Gastrocnemius medialis (tissue), 4 donors: ENCODE data around the gene SEMA3C. TPM values are rescaled to one million over a fixed set of nuclear protein-coding genes. Genes with fewer than 3 reads are reported as not detected.

Source experiments
- ATAC-seq, 2 donors: fragments of 150-250 bp; one replicate each; pipeline ENCODE4 v1.9.1; 2016
- DNase-seq, 2 donors: peaks; one replicate each; pipeline ENCODE4 v3.0.0-alpha.2; 2019
- H3K27ac ChIP-seq, 4 donors: fragments of 200-600 bp; sonication (generic); 1 replicate in 1 of 4; 2 replicates in 3 of 4; pipeline ENCODE4 v1.5.1; 2016 to 2018; ENCODE audit warnings: mild to moderate bottlenecking in 2 of 4, moderate library complexity in 1 of 4
- H3K27me3 ChIP-seq, 3 donors: fragments of 200-600 bp; sonication (generic) in 2 of 3; 1 replicate in 1 of 3; 2 replicates in 2 of 3; pipeline versions ENCODE4 v1.5.1 to v1.6.0; 2016 to 2019; ENCODE audit warnings: mild to moderate bottlenecking in 1 of 3, moderate library complexity in 1 of 3
- H3K36me3 ChIP-seq, 2 donors: fragments of 200-600 bp; sonication (generic) in 1 of 2; one replicate each; pipeline ENCODE4 v1.5.1; 2017 to 2018
- H3K4me1 ChIP-seq, 2 donors: fragments of 200-600 bp; sonication (generic) in 1 of 2; one replicate each; pipeline ENCODE4 v1.5.1; 2016 to 2017; ENCODE audit warnings: mild to moderate bottlenecking in 2 of 2
- H3K4me3 ChIP-seq, 4 donors: fragments of 200-600 bp; sonication (generic) in 3 of 4; 1 replicate in 1 of 4; 2 replicates in 3 of 4; pipeline ENCODE4 v1.5.1; 2016 to 2019; ENCODE audit warnings: mild to moderate bottlenecking in 2 of 4
- H3K9me3 ChIP-seq, 3 donors: fragments of 200-600 bp; sonication (generic) in 2 of 3; 1 replicate in 1 of 3; 2 replicates in 2 of 3; pipeline ENCODE4 v1.5.1; 2016 to 2019
- POLR2A ChIP-seq, 2 donors: fragments of 450-650 bp; IDR thresholded peaks; one replicate each; pipeline ENCODE4 v1.6.1; 2017; ENCODE audit warnings: antibody characterized with exemption in 2 of 2, mild to moderate bottlenecking in 2 of 2, moderate library complexity in 2 of 2
- in situ Hi-C, 4 donors: fragments of 200-750 bp; cut with MboI; loops; one replicate each; pipeline versions ENCODE4 v1.15.0 to v1.8.0; 2017; ENCODE audit warnings: low sequenced_read_pairs in 4 of 4
- intact Hi-C: fragments of 100-400 bp; cut with DNase I; formaldehyde crosslinking; loops from one replicate; pipeline ENCODE4 v1.15.1; 2023; ENCODE audit warnings: low total_unique reads
- total RNA-seq, 4 donors: library from RNA; depleted of rRNA; stranded (reverse); fragments of >200 nt; gene quantifications; one replicate each; pipeline versions ENCODE4 v1.1.0 to v1.2.3, GENCODE V29; 2016
- TF ChIP-seq, protein P1 (sequence below), 5 experiments: fragments of 450-650 bp in 3 of 5; fragments of 200-600 bp in 2 of 5; sonication (generic) in 2 of 5; IDR thresholded peaks in 4 of 5; conservative IDR thresholded peaks in 1 of 5; 1 replicate in 4 of 5; 2 replicates in 1 of 5; pipeline ENCODE4 v1.5.1; 2016 to 2019; ENCODE audit warnings: antibody characterized with exemption in 5 of 5, mild to moderate bottlenecking in 3 of 5, moderate library complexity in 3 of 5

SEMA3C gene
- total RNA-seq, 4 donors from 2014 or later: 5.4 to 58.5 (median 30.3) TPM

GRCh38 chr7:80829527-80829926 lies 89.3 kb downstream of the SEMA3C start:
- H3K4me3 ChIP-seq: no peak overlapping the region
- no peak for ATAC-seq
- H3K36me3 ChIP-seq: no peaks in the 10 kb centered on the region
- H3K27ac ChIP-seq: no peak overlapping the region
- H3K27me3 ChIP-seq: no peaks in the 10 kb centered on the region
- no peaks in the 10 kb centered on the region for H3K9me3 ChIP-seq
- intact Hi-C loops (no loop called here), in situ Hi-C loops (no loop called here)
- TF ChIP-seq, protein P1, sequence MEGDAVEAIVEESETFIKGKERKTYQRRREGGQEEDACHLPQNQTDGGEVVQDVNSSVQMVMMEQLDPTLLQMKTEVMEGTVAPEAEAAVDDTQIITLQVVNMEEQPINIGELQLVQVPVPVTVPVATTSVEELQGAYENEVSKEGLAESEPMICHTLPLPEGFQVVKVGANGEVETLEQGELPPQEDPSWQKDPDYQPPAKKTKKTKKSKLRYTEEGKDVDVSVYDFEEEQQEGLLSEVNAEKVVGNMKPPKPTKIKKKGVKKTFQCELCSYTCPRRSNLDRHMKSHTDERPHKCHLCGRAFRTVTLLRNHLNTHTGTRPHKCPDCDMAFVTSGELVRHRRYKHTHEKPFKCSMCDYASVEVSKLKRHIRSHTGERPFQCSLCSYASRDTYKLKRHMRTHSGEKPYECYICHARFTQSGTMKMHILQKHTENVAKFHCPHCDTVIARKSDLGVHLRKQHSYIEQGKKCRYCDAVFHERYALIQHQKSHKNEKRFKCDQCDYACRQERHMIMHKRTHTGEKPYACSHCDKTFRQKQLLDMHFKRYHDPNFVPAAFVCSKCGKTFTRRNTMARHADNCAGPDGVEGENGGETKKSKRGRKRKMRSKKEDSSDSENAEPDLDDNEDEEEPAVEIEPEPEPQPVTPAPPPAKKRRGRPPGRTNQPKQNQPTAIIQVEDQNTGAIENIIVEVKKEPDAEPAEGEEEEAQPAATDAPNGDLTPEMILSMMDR (IDR thresholded peaks at IDR 0.05 in 4 of 5, conservative IDR thresholded peaks at IDR 0.05 in 1 of 5): no peak
- TF ChIP-seq POLR2A (IDR thresholded peaks at IDR 0.05): no peak
- H3K4me1 ChIP-seq: peaks cover 38 to 42% of the 10 kb centered on the region in 2 donors
- DNase-seq: no peak

DNA sequence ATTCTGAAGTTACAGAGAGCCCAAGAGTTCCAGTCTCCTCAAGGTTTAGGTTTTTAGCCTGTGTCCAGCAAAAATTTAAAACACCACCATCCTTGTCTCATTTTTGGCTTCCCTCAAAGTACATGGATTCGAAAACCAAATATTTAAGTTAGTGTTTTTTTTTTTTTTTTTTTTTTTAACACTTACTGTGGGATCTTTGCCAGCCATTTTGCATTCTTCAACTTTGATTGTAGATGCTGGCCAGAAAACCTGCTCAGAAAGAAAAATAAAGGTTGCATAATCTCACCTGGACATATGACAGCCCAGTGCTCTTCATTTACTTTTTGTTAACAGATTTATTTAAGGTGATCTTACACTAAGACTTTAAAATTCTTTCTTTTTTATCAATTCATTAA lies 91.6 kb downstream of the SEMA3C start:
- no peak for TF ChIP-seq POLR2A (IDR thresholded peaks at IDR 0.05)
- TF ChIP-seq, protein P1 (IDR thresholded peaks at IDR 0.05 in 4 of 5, conservative IDR thresholded peaks at IDR 0.05 in 1 of 5): no peak
- Histone ChIP-seq H3K4me3 (no peak overlapping the region), H3K27ac (peak overlapping the region in 2 of 4 donors; percentile 1 to 23), H3K27me3 (no peaks in the 10 kb centered on the region), H3K9me3 (no peaks in the 10 kb centered on the region), H3K36me3 (no peaks in the 10 kb centered on the region), H3K4me1 (peaks cover 38 to 42% of the 10 kb centered on the region in 2 donors)
- DNase-seq (no peak), ATAC-seq (no peak)
- intact Hi-C loops (no loop called here), in situ Hi-C loops (no loop called here)

GRCh38 chr7:80826520-80827238 lies 92.2 kb downstream of the SEMA3C start:
- H3K9me3 ChIP-seq: no peaks in the 10 kb centered on the region
- no peak overlapping the region for H3K27ac ChIP-seq
- no peak for ATAC-seq
- in situ Hi-C loops (no loop called here), intact Hi-C loops (no loop called here)
- peaks cover 34 to 40% of the 10 kb centered on the region in 2 donors for H3K4me1 ChIP-seq
- TF ChIP-seq POLR2A (IDR thresholded peaks at IDR 0.05): no peak
- TF ChIP-seq, protein P1 (IDR thresholded peaks at IDR 0.05 in 4 of 5, conservative IDR thresholded peaks at IDR 0.05 in 1 of 5): no peak
- H3K36me3 ChIP-seq: no peaks in the 10 kb centered on the region
- no peak for DNase-seq
- H3K27me3 ChIP-seq: no peaks in the 10 kb centered on the region
- H3K4me3 ChIP-seq: no peak overlapping the region

DNA sequence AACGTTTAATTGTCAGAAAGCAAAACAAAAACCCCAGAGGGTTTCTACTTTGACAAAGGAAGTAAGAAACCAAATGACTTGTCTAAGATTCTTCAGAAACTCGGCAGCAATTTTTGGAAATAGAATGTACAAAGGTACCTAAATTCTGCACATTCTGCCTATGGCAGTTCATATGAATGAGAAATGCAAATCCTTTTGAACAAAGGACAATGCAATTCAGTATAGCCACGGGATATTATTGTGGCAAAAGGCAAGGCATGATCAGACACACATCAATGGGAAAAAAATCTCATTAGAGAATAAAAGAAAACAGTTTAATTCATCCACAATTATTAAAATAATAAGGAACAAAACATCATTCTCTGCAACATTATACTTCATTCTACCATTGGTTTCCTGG lies 93.4 kb downstream of the SEMA3C start:
- Histone ChIP-seq H3K4me3 (no peak overlapping the region), H3K36me3 (no peaks in the 10 kb centered on the region), H3K27me3 (no peaks in the 10 kb centered on the region), H3K27ac (no peak overlapping the region), H3K9me3 (no peaks in the 10 kb centered on the region), H3K4me1 (peaks cover 22 to 28% of the 10 kb centered on the region in 2 donors)
- DNase-seq: no peak
- TF ChIP-seq, protein P1 (IDR thresholded peaks at IDR 0.05 in 4 of 5, conservative IDR thresholded peaks at IDR 0.05 in 1 of 5): no peak
- no peak for TF ChIP-seq POLR2A (IDR thresholded peaks at IDR 0.05)
- in situ Hi-C loops (no loop called here), intact Hi-C loops (no loop called here)
- no peak for ATAC-seq
